Activated CD8-positive, alpha-beta T cell treated with anti-CD3 and anti-CD28 coated beads for 36 hours (primary cell): Measurements from ENCODE around the gene ASCL5. TPM values are rescaled to one million over a fixed set of nuclear protein-coding genes. Genes with fewer than 3 reads are reported as not detected.

Experiments
- ATAC-seq: fragments of 200-7000 bp; cut with Tn5 transposase; one replicate; pipeline ENCODE4 v1.10.0; 2021; ENCODE audit warnings: mild to moderate bottlenecking, moderate library complexity
- CTCF ChIA-PET: fragments of 350-600 bp; sonication (Branson Sonifier 250); formaldehyde crosslinking; loops from one replicate; lab custom pipeline; 2021; ENCODE audit warnings: antibody characterized with exemption; lab: Charles Lee
- POLR2A ChIA-PET: fragments of 350-600 bp; sonication (Branson Sonifier 250); formaldehyde crosslinking; loops from one replicate; lab custom pipeline; 2021; ENCODE audit warnings: antibody characterized with exemption; lab: Charles Lee
- DNase-seq: peaks from one replicate; pipeline ENCODE4 v3.0.0-alpha.2; 2020
- H3K27ac Mint-ChIP-seq: one replicate; pipeline ENCODE4 v1.8.0; 2021; ENCODE audit warnings: mild to moderate bottlenecking, mixed read lengths
- H3K27me3 Mint-ChIP-seq: one replicate; pipeline ENCODE4 v1.8.0; 2021; ENCODE audit warnings: mixed read lengths
- H3K36me3 Mint-ChIP-seq: one replicate; pipeline ENCODE4 v1.8.0; 2021; ENCODE audit warnings: low read depth, mixed read lengths
- H3K4me1 Mint-ChIP-seq: one replicate; pipeline ENCODE4 v1.8.0; 2021; ENCODE audit warnings: low read depth, mixed read lengths
- H3K4me3 Mint-ChIP-seq: one replicate; pipeline ENCODE4 v1.8.0; 2021; ENCODE audit warnings: mild to moderate bottlenecking, moderate library complexity, mixed read lengths
- H3K9me3 Mint-ChIP-seq: one replicate; pipeline ENCODE4 v1.8.0; 2021; ENCODE audit warnings: mixed read lengths
- intact Hi-C: fragments of 100-400 bp; cut with micrococcal nuclease; formaldehyde crosslinking; loops from one replicate; pipeline ENCODE4 v1.10.0; 2022
- total RNA-seq, 2 experiments: library from RNA; stranded (reverse); gene quantifications; one replicate each; pipeline ENCODE4 v1.2.3, GENCODE V29; 2021
- TF ChIP-seq, protein P1 (sequence below): fragments of 200-600 bp; IDR thresholded peaks from one replicate; pipeline ENCODE4 v1.8.0; 2022; ENCODE audit warnings: antibody characterized with exemption, mild to moderate bottlenecking

Gene ASCL5
- total RNA-seq, 2 experiments from 2014 or later, result 0.29 to 0.36 TPM

DNA sequence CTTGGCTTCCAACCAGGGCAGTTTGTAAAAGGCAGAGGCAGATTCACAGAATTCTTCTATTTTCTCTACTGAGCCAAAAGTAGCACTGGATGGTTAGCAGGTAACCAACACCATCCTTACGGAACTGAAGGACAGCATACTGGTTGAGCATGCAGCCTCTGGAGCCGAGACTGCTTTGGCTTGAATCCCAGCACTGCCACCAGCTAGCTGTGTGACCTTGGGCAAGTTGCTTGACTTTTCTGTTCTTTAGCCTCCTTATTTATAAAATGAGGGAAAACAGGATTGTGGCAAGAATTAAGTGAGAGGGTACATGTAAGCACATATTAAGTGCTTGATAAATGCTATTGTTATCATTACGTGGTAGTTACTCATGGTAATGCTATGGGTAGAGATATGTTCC is 34.2 kb downstream of the ASCL5 start:
- H3K36me3 Mint-ChIP-seq, result no peaks in the 10 kb centered on the region

DNA sequence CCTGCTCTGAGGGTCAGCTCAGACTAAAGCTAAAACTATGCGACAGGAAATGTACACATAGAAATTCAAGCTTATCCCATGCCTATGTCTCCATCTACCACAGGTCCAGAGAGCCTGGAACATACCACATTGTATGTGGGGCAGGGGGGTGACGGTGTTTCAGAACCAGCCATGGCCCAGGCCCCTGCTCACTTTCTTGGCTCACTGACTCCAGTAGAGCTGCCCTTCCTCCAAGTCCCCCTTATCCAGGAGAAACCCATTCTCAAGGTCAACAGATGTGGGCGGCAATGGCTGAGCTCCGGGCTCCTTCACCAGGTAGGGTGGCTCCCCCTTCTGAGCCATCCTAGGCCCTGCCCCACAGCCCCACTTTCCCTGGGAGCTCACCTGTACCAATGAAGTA is 35.7 kb downstream of the ASCL5 start:
- POLR2A ChIA-PET, result interaction anchor here (0.7 kb wide), 1 partner anchor 417 kb away, joined by 3 read pairs; no protein-coding TSS in a partner anchor
- intact Hi-C loops, result no loop called here
- H3K27ac Mint-ChIP-seq, result no peak overlapping the region
- no peaks in the 10 kb centered on the region for H3K9me3 Mint-ChIP-seq
- no peaks in the 10 kb centered on the region for H3K4me1 Mint-ChIP-seq
- CTCF ChIA-PET, result interaction anchor here (0.7 to 1.6 kb wide), 4 partner anchors 11 to 111 kb away, joined by 3 to 4 read pairs (median 4); no protein-coding TSS in a partner anchor
- H3K36me3 Mint-ChIP-seq, result no peaks in the 10 kb centered on the region
- H3K27me3 Mint-ChIP-seq, result peaks cover 7% of the 10 kb centered on the region
- DNase-seq, result no peak
- no peak overlapping the region for H3K4me3 Mint-ChIP-seq
- TF ChIP-seq, protein P1, sequence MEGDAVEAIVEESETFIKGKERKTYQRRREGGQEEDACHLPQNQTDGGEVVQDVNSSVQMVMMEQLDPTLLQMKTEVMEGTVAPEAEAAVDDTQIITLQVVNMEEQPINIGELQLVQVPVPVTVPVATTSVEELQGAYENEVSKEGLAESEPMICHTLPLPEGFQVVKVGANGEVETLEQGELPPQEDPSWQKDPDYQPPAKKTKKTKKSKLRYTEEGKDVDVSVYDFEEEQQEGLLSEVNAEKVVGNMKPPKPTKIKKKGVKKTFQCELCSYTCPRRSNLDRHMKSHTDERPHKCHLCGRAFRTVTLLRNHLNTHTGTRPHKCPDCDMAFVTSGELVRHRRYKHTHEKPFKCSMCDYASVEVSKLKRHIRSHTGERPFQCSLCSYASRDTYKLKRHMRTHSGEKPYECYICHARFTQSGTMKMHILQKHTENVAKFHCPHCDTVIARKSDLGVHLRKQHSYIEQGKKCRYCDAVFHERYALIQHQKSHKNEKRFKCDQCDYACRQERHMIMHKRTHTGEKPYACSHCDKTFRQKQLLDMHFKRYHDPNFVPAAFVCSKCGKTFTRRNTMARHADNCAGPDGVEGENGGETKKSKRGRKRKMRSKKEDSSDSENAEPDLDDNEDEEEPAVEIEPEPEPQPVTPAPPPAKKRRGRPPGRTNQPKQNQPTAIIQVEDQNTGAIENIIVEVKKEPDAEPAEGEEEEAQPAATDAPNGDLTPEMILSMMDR, result no peak
- no peak for ATAC-seq

More for the DNA sequence above, 34.2 kb downstream of the ASCL5 start:
- Mint-ChIP-seq H3K27me3 (peaks cover 6% of the 10 kb centered on the region), H3K4me3 (no peak overlapping the region), H3K4me1 (no peaks in the 10 kb centered on the region), H3K9me3 (no peaks in the 10 kb centered on the region), H3K27ac (no peak overlapping the region)
- intact Hi-C loops, result no loop called here
- ATAC-seq (no peak), DNase-seq (no peak)
- ChIA-PET POLR2A (no interaction called here), CTCF (no interaction called here)
- TF ChIP-seq, protein P1, result no peak

DNA sequence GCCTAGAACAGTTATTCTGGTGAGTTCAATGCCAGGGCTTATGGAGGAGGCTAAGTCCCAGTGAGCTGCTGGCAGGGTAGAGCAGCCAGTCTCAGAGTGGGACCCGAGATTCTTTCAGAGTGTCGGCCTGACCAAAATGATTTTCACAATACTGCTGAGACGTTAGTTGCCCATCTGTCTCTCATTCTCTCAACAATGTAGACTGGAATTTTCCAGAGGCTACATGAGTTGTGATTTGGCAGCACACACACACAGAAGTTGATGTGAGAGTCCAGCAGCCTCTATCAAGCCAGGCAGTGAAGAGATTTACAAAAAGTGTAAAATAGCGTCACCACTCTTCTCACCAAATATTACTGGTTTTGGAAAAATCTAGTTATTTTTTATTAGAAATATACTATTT is 36.4 kb downstream of the ASCL5 start:
- H3K9me3 Mint-ChIP-seq, result no peaks in the 10 kb centered on the region
- peaks cover 7% of the 10 kb centered on the region for H3K27me3 Mint-ChIP-seq
- TF ChIP-seq, protein P1, result no peak
- no peak for DNase-seq
- H3K36me3 Mint-ChIP-seq, result no peaks in the 10 kb centered on the region
- no peak overlapping the region for H3K4me3 Mint-ChIP-seq
- CTCF ChIA-PET, result interaction anchor here (0.7 to 1.6 kb wide), 3 partner anchors 11 to 48 kb away, joined by 3 to 4 read pairs (median 4); no protein-coding TSS in a partner anchor
- POLR2A ChIA-PET, result no interaction called here
- no peak for ATAC-seq
- intact Hi-C loops, result no loop called here
- no peaks in the 10 kb centered on the region for H3K4me1 Mint-ChIP-seq
- no peak overlapping the region for H3K27ac Mint-ChIP-seq

DNA sequence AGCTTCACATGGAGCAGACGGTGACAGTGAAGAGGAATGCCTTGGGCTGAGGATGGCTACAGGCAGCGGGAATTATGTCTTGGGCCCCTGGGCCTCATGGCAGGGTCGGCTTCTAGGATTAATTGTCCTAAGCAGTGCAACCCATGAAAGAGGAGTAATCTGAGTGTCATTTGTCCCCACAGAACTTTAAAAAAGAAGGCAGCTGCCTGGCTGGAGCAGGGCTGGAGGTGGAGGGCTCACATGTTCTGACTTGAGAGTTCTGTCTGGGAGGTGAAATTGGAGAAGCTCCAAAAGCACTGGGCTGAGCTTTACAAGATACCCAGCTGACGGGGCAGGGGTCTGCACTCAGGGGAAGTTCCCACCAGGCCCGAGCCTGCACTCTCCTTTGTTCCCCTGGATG is 37.4 kb downstream of the ASCL5 start:
- ChIA-PET POLR2A (no interaction called here), CTCF (no interaction called here)
- intact Hi-C loops, result no loop called here

DNA sequence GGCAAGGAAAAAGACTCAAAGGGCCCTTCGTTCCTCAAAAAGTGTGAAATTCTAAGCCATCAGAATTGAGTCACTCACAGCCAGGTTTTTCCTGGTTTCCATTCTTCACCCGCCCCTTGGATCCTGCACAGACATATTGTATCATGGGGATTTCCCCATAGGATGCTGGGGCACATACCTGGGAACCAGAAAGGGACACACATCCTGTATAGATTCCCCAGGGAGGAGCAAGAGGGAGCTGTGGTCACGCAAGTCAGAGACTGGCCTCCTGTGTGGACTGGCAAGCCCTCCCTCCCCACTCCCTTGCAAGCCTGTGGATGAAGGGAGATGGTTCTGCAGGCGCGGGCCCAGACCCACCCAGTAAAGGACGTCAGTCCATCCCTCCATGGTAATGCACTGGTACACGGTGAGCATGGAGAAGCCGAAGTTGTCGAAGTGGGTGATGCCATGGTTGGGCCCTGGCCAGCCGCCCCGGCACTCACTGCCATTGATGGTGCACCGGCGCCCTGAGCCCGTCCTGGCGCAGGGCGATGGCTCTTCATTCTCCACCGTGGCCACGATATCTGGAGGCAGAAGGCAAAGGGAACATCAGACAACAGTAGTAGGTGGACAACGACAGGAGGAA is 38.0 kb downstream of the ASCL5 start:
- Mint-ChIP-seq H3K27ac (no peak overlapping the region), H3K27me3 (peaks cover 7% of the 10 kb centered on the region), H3K9me3 (no peaks in the 10 kb centered on the region), H3K4me3 (no peak overlapping the region), H3K4me1 (no peaks in the 10 kb centered on the region), H3K36me3 (no peaks in the 10 kb centered on the region)
- ChIA-PET POLR2A (no interaction called here), CTCF (no interaction called here)
- intact Hi-C loops, result no loop called here
- no peak for ATAC-seq
- no peak for DNase-seq
- TF ChIP-seq, protein P1, result no peak

More for the DNA sequence above, 37.4 kb downstream of the ASCL5 start:
- no peaks in the 10 kb centered on the region for H3K4me1 Mint-ChIP-seq
- ATAC-seq (no peak), DNase-seq (no peak)
- TF ChIP-seq, protein P1, result no peak
- H3K36me3 Mint-ChIP-seq, result no peaks in the 10 kb centered on the region
- no peaks in the 10 kb centered on the region for H3K9me3 Mint-ChIP-seq
- H3K27me3 Mint-ChIP-seq, result peaks cover 7% of the 10 kb centered on the region
- H3K4me3 Mint-ChIP-seq, result no peak overlapping the region
- no peak overlapping the region for H3K27ac Mint-ChIP-seq
